SK-N-SH (cell line): ENCODE results near the gene ACACA. TPM values are rescaled to one million over a fixed set of nuclear protein-coding genes. Genes with fewer than 3 reads are reported as not detected.
A peak's percentile ranks its signal among the peaks of the same experiment; 100 is the strongest.

Experiments used
- CTCF ChIA-PET: fragments of 300-600, 350-600 bp; formaldehyde crosslinking; extraction: SDS; loops from one replicate; lab custom pipeline; 2021; lab: Yijun Ruan, JAX
- POLR2A ChIA-PET: fragments of 350-600 bp; sonication (Branson Sonifier 250); formaldehyde crosslinking; extraction: SDS; loops from one replicate; lab custom pipeline; 2020; ENCODE audit warnings: antibody characterized with exemption, inconsistent platforms; lab: Yijun Ruan, JAX
- DNase-seq: peaks from one replicate; pipeline ENCODE4 v3.0.0; 2012
- H2AFZ ChIP-seq: fragments of 200-600 bp; sonication (generic); 2 replicates; pipeline ENCODE4 v1.8.1; 2016; ENCODE audit warnings: antibody characterized with exemption, mild to moderate bottlenecking, low read depth
- H3F3A ChIP-seq: fragments of 200-600 bp; sonication (generic); replicated peaks from 2 replicates; pipeline ENCODE3; 2016; ENCODE audit warnings: antibody characterized with exemption, mild to moderate bottlenecking; ENCODE audit not compliant: insufficient read depth
- H3K27ac ChIP-seq, 2 experiments: fragments of 200-500 bp in 1 of 2; fragments of 200-600 bp in 1 of 2; sonication (Bioruptor generic) in 1 of 2; sonication (generic), shearing (Covaris generic) in 1 of 2; 2 replicates each; pipeline versions ENCODE4 v1.5.1 to v1.6.1; 2014 to 2016; ENCODE audit warnings: low read depth in 2 of 2, inconsistent platforms in 1 of 2, low read length in 1 of 2, mild to moderate bottlenecking in 1 of 2, mixed read lengths in 1 of 2
- H3K27me3 ChIP-seq: fragments of 200-600 bp; sonication (generic), shearing (Covaris generic); 2 replicates; pipeline ENCODE4 v1.6.1; 2016; ENCODE audit warnings: mixed run types; ENCODE audit not compliant: insufficient read depth
- H3K36me3 ChIP-seq, 2 experiments: fragments of 200-500 bp in 1 of 2; fragments of 200-600 bp in 1 of 2; sonication (Bioruptor generic) in 1 of 2; sonication (generic) in 1 of 2; replicated peaks in 1 of 2; 2 replicates each; pipeline versions ENCODE3 to v1.5.1; 2014 to 2016; ENCODE audit warnings: low read length in 1 of 2, mild to moderate bottlenecking in 1 of 2; ENCODE audit not compliant: insufficient read depth in 2 of 2, control insufficient read depth in 1 of 2
- H3K4me1 ChIP-seq, 2 experiments: fragments of 200-500 bp in 1 of 2; fragments of 200-600 bp in 1 of 2; sonication (Bioruptor generic) in 1 of 2; sonication (generic), shearing (Covaris generic) in 1 of 2; 2 replicates each; pipeline versions ENCODE4 v1.5.1 to v1.6.1; 2014 to 2016; ENCODE audit warnings: low read depth in 1 of 2, low read length in 1 of 2, mixed run types in 1 of 2; ENCODE audit not compliant: insufficient read depth in 2 of 2, control insufficient read depth in 1 of 2
- H3K4me2 ChIP-seq: fragments of 200-600 bp; sonication (generic), shearing (Covaris generic); 2 replicates; pipeline ENCODE4 v1.6.1; 2017; ENCODE audit warnings: mixed run types
- H3K4me3 ChIP-seq, 2 experiments: fragments of 200-500 bp in 1 of 2; fragments of 200-600 bp in 1 of 2; sonication (Bioruptor generic) in 1 of 2; sonication (generic), shearing (Covaris generic) in 1 of 2; 2 replicates each; pipeline versions ENCODE4 v1.5.1 to v1.8.1; 2014 to 2016; ENCODE audit warnings: low read depth in 2 of 2, inconsistent platforms in 1 of 2, low read length in 1 of 2, mild to moderate bottlenecking in 1 of 2, mixed read lengths in 1 of 2, moderate library complexity in 1 of 2
- H3K79me2 ChIP-seq: fragments of 200-600 bp; sonication (generic); 2 replicates; pipeline ENCODE4 v1.8.1; 2017; ENCODE audit warnings: mild to moderate bottlenecking; ENCODE audit not compliant: insufficient read depth
- H3K9ac ChIP-seq: fragments of 200-600 bp; sonication (generic); 2 replicates; pipeline ENCODE4 v1.6.1; 2017; ENCODE audit warnings: mixed run types
- H3K9me2 ChIP-seq: fragments of 200-600 bp; sonication (generic); 2 replicates; pipeline ENCODE4 v1.6.1; 2017; ENCODE audit warnings: mixed run types
- H3K9me3 ChIP-seq: fragments of 200-600 bp; sonication (generic); 2 replicates; pipeline ENCODE4 v1.6.1; 2017; ENCODE audit warnings: mixed run types, mild to moderate bottlenecking, moderate library complexity
- H4K20me1 ChIP-seq: fragments of 200-600 bp; sonication (generic); 2 replicates; pipeline ENCODE4 v1.6.1; 2017; ENCODE audit warnings: mild to moderate bottlenecking, mixed run types; ENCODE audit not compliant: insufficient read depth
- ELF1 ChIP-seq: IDR thresholded peaks from 2 replicates; pipeline ENCODE4 v1.4.0; 2012
- EP300 ChIP-seq, 2 experiments: IDR thresholded peaks; 2 replicates each; pipeline versions ENCODE4 v1.4.0 to v1.6.1; 2012; ENCODE audit warnings: borderline replicate concordance in 1 of 2, low read depth in 1 of 2, low read length in 1 of 2
- EZH2phosphoT487 ChIP-seq: fragments of 200-600 bp; sonication (generic); IDR thresholded peaks from 2 replicates; pipeline ENCODE4 v1.6.1; 2017; ENCODE audit warnings: low read depth, mixed run types, mild to moderate bottlenecking, antibody characterized with exemption, moderate library complexity, borderline replicate concordance
- FOXM1 ChIP-seq: IDR thresholded peaks from 2 replicates; pipeline ENCODE4 v1.4.0; 2012; ENCODE audit warnings: low read depth, mild to moderate bottlenecking
- JUND ChIP-seq: IDR thresholded peaks from 2 replicates; pipeline ENCODE4 v1.4.0; 2012
- MEF2A ChIP-seq: IDR thresholded peaks from 2 replicates; pipeline ENCODE4 v1.4.0; 2012; ENCODE audit warnings: low read depth, borderline replicate concordance
- MXI1 ChIP-seq: IDR thresholded peaks from 2 replicates; pipeline ENCODE4 v1.6.1; 2012; ENCODE audit warnings: mild to moderate bottlenecking, low read depth, low read length, improper control_type of control experiment
- NFIC ChIP-seq: IDR thresholded peaks from 2 replicates; pipeline ENCODE4 v1.4.0; 2012; ENCODE audit warnings: borderline replicate concordance
- PBX3 ChIP-seq: IDR thresholded peaks from 2 replicates; pipeline ENCODE4; 2012
- RCOR1 ChIP-seq: fragments of 150-350 bp; IDR thresholded peaks from 2 replicates; pipeline ENCODE4 v1.6.1; 2017; ENCODE audit warnings: antibody characterized with exemption, low read length
- RFX5 ChIP-seq: IDR thresholded peaks from 2 replicates; pipeline ENCODE4 v1.6.1; 2012; ENCODE audit warnings: mild to moderate bottlenecking, improper control_type of control experiment, low read length
- SIN3A ChIP-seq: IDR thresholded peaks from 2 replicates; pipeline ENCODE4 v1.6.1; 2012; ENCODE audit warnings: low read depth, mild to moderate bottlenecking, low read length, moderate library complexity, borderline replicate concordance
- SMC3 ChIP-seq: IDR thresholded peaks from 2 replicates; pipeline ENCODE4 v1.6.1; 2012; ENCODE audit warnings: low read depth, low read length, improper control_type of control experiment
- TAF1 ChIP-seq: IDR thresholded peaks from 2 replicates; pipeline ENCODE4 v1.6.1; 2012; ENCODE audit warnings: low read depth, mild to moderate bottlenecking, low read length, moderate library complexity, borderline replicate concordance
- TEAD4 ChIP-seq: IDR thresholded peaks from 2 replicates; pipeline ENCODE4 v1.4.0; 2012; ENCODE audit warnings: mild to moderate bottlenecking, borderline replicate concordance; ENCODE audit not compliant: insufficient read depth
- USF2 ChIP-seq: fragments of 150-350 bp; IDR thresholded peaks from 2 replicates; pipeline ENCODE4 v1.6.1; 2017; ENCODE audit warnings: antibody characterized with exemption, low read length, low read depth, borderline replicate concordance
- YY1 ChIP-seq: IDR thresholded peaks from 2 replicates; pipeline ENCODE4 v1.4.0; 2012; ENCODE audit warnings: low read depth, mild to moderate bottlenecking
- ZBTB33 ChIP-seq: IDR thresholded peaks from 2 replicates; pipeline ENCODE4 v1.4.0; 2012; ENCODE audit warnings: low read depth, borderline replicate concordance
- WGBS: methylation state at CpG from one replicate; pipeline ENCODE4 v1.1.6; 2017; ENCODE audit warnings: low lambda C conversion rate; 5-methylcytosine and 5-hydroxymethylcytosine counted together
- polyA plus RNA-seq, 3 experiments: library from polyadenylated mRNA; depleted of rRNA; stranded (reverse); fragments of >200 nt; gene quantifications; 2 replicates each; pipeline ENCODE4 v1.2.3, GENCODE V29; 2012

Gene ACACA
- polyA plus RNA-seq, 1 of the 3 experiments (the other 2 are of a cell fraction) = 27.2 TPM

GRCh38 chr17:37385474-37385990 is 21.1 kb downstream of the ACACA start:
- H3K79me2 ChIP-seq = peaks cover 3% of the 10 kb centered on the region; the same call in 1 of the 2 replicates
- H3K9ac ChIP-seq = no peak overlapping the region
- no peak for DNase-seq
- no peak for TF ChIP-seq JUND
- no peaks in the 10 kb centered on the region for H3K36me3 ChIP-seq
- no peak overlapping the region for H3K4me3 ChIP-seq
- H3K27me3 ChIP-seq = no peaks in the 10 kb centered on the region
- no peaks in the 10 kb centered on the region for H4K20me1 ChIP-seq
- H3K9me2 ChIP-seq = no peaks in the 10 kb centered on the region
- peaks cover 2 to 11% of the 10 kb centered on the region in 2 experiments; a peak in 1 of 4 replicates for H3K4me1 ChIP-seq
- ChIA-PET POLR2A (no interaction called here), CTCF (interaction anchor here (0.7 to 9.7 kb wide), 3 partner anchors 10 to 12 kb away, joined by 3 to 101 read pairs (median 9); partner anchors contain the start of gene C17orf78)
- H3K27ac ChIP-seq = no peak overlapping the region
- no peak overlapping the region for H3K4me2 ChIP-seq
- no peaks in the 10 kb centered on the region for H3F3A ChIP-seq
- no peak overlapping the region for H2AFZ ChIP-seq
- H3K9me3 ChIP-seq = no peaks in the 10 kb centered on the region

DNA sequence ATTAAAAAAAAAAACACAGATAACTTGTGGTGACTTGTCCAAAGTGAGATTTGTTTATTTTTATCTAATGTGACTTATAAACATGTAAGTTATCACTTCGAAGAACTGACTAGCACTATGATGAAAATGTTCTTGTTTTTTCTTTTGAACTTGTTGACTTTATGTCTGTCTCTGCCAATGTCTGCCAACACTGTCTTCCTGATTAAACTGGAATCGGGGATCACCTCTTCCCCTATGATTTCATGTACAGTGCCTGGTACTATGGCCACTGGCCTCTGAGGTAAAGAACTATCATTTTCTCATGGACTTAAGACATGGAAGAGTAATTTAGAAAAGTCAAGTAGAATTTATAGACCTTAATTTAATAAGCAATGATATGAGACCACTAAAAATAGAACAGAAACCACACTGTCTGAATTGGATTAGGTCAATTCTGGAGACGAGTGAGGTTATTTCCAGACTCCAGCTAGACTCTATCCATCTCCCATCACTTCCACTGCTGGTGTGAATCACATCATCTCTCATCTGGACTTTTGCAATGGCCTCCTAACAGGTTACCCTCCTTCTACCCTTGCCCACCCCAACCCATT is 22.0 kb downstream of the ACACA start:
- TF ChIP-seq SIN3A = no peak
- TF ChIP-seq ELF1 = no peak
- no peak for TF ChIP-seq MEF2A
- TF ChIP-seq EP300 (IDR thresholded peaks at IDR 0.05; ENCODE audit: borderline replicate concordance in 1 of 2, low read depth in 1 of 2, low read length in 1 of 2) = no peak
- TF ChIP-seq FOXM1 = no peak
- TF ChIP-seq RCOR1 = no peak
- no peak for TF ChIP-seq USF2
- ChIA-PET POLR2A (no interaction called here), CTCF (interaction anchor here (2.4 to 9.7 kb wide), 2 partner anchors 10 to 13 kb away, joined by 9 to 101 read pairs; partner anchors contain the start of gene C17orf78)
- Histone ChIP-seq H3K36me3 (no peaks in the 10 kb centered on the region), H3K27me3 (no peaks in the 10 kb centered on the region), H3F3A (no peaks in the 10 kb centered on the region), H3K4me3 (no peak overlapping the region), H3K79me2 (peaks cover 3% of the 10 kb centered on the region; the same call in 1 of the 2 replicates), H3K9ac (no peak overlapping the region), H3K27ac (peak overlapping the region in 1 of 2 experiments; percentile 29; a peak in 1 of 4 replicates), H3K9me3 (no peaks in the 10 kb centered on the region), H3K4me1 (peaks cover 2 to 11% of the 10 kb centered on the region in 2 experiments; a peak in 1 of 4 replicates), H2AFZ (no peak overlapping the region), H3K4me2 (peak overlapping the region; percentile 21; the same call in 1 of the 2 replicates), H4K20me1 (no peaks in the 10 kb centered on the region), H3K9me2 (no peaks in the 10 kb centered on the region)
- WGBS = 65% methylated on average over 3 of the region's 3 CpGs
- no peak for DNase-seq

GRCh38 chr17:37382056-37382455 is 24.6 kb downstream of the ACACA start:
- H3K4me1 ChIP-seq = peaks cover 0 to 2% of the 10 kb centered on the region in 2 experiments; a peak in 1 of 4 replicates
- H3K36me3 ChIP-seq = no peaks in the 10 kb centered on the region
- WGBS = 92% methylated on average over 1 of the region's 1 CpG
- POLR2A ChIA-PET = no interaction called here
- H3F3A ChIP-seq = no peaks in the 10 kb centered on the region
- no peak overlapping the region for H2AFZ ChIP-seq
- no peaks in the 10 kb centered on the region for H3K27me3 ChIP-seq
- no peak for DNase-seq
- peaks cover 3% of the 10 kb centered on the region; the same call in 1 of the 2 replicates for H3K79me2 ChIP-seq
- H3K27ac ChIP-seq = no peak overlapping the region
- no peak overlapping the region for H3K4me3 ChIP-seq
- no peak overlapping the region for H3K9ac ChIP-seq
- H3K4me2 ChIP-seq = no peak overlapping the region
- CTCF ChIA-PET = interaction anchor here (2.2 kb wide), 1 partner anchor 8 kb away, joined by 17 read pairs; no protein-coding TSS in a partner anchor
- H4K20me1 ChIP-seq = no peaks in the 10 kb centered on the region
- H3K9me3 ChIP-seq = no peaks in the 10 kb centered on the region
- no peaks in the 10 kb centered on the region for H3K9me2 ChIP-seq
- TF ChIP-seq RFX5 = no peak
- TF ChIP-seq ZBTB33 = no peak
- TF ChIP-seq NFIC = no peak
- no peak for TF ChIP-seq EZH2phosphoT487
- no peak for TF ChIP-seq PBX3
- TF ChIP-seq SMC3 = no peak
- TF ChIP-seq TEAD4 = no peak
- TF ChIP-seq YY1 = no peak
- no peak for TF ChIP-seq TAF1
- TF ChIP-seq EP300 (IDR thresholded peaks at IDR 0.05; ENCODE audit: borderline replicate concordance in 1 of 2, low read depth in 1 of 2, low read length in 1 of 2) = no peak
- TF ChIP-seq MXI1 = no peak
